Brain pericyte (primary cell): ENCODE data around the gene CDON.

Experiments
- DNase-seq: peaks from one replicate; pipeline ENCODE4 v3.0.0-alpha.2; 2012; ENCODE audit warnings: low read depth, low spot score

The CDON gene

GRCh38 chr11:126062679-126063506, at the start of gene CDON:
Gene CDON, minus strand, starts transcription at chr11:126062866. Its CDS starts 39,390 bp downstream, at chr11:126023476.
- DNase-seq: peak; percentile 76

GRCh38 chr11:126111458-126112116, 48.9 kb upstream of the CDON start:
- no peak for DNase-seq

GRCh38 chr11:126109941-126110731, 47.5 kb upstream of the CDON start:
- DNase-seq: no peak

GRCh38 chr11:126106594-126107328, 44.1 kb upstream of the CDON start:
- DNase-seq: no peak

- no peak for DNase-seq
These were observed 43.0 kb upstream of the CDON start for GRCh38 chr11:126105748-126106080.

- no peak for DNase-seq
These were observed 42.5 kb upstream of the CDON start for GRCh38 chr11:126105022-126105747.

GRCh38 chr11:126104420-126104819, 41.8 kb upstream of the CDON start:
- no peak for DNase-seq

- DNase-seq: no peak
These were observed 40.5 kb upstream of the CDON start for GRCh38 chr11:126103150-126103549.

- DNase-seq: no peak
These were observed 39.8 kb upstream of the CDON start for GRCh38 chr11:126102436-126102981.

GRCh38 chr11:126101930-126102283, 39.2 kb upstream of the CDON start:
- DNase-seq: no peak

GRCh38 chr11:126101251-126101929, 38.7 kb upstream of the CDON start:
- no peak for DNase-seq

GRCh38 chr11:126100716-126101115, 38.0 kb upstream of the CDON start:
- no peak for DNase-seq

GRCh38 chr11:126098204-126098769, 35.6 kb upstream of the CDON start:
- DNase-seq: no peak

- no peak for DNase-seq
These were observed 33.1 kb upstream of the CDON start for GRCh38 chr11:126095745-126096144.

- no peak for DNase-seq
These were observed 27.8 kb upstream of the CDON start for GRCh38 chr11:126090452-126090851.

- DNase-seq: no peak
These were observed 26.3 kb upstream of the CDON start for GRCh38 chr11:126088999-126089398.

- DNase-seq: no peak
These were observed 23.6 kb upstream of the CDON start for GRCh38 chr11:126086248-126086647.

GRCh38 chr11:126084608-126084912, 21.9 kb upstream of the CDON start:
- no peak for DNase-seq

GRCh38 chr11:126083829-126084607, 21.4 kb upstream of the CDON start:
- no peak for DNase-seq
